ENCODE measurements around the gene RANBP17.

GRCh38 chr5:170818232-170818631, 43.6 kb upstream of the RANBP17 start:
- TF ChIP-seq CTCF (IDR thresholded peaks at IDR 0.05; ENCODE audit: low read length) (no peak), EZH2phosphoT487 (IDR thresholded peaks at IDR 0.05; ENCODE audit: low read length) (no peak), EZH2 (optimal IDR thresholded peaks at IDR 0.05; ENCODE audit: low read depth, low read length) (no peak)

Data from MM.1S (cell line).